HG03460 (cell line): ENCODE data around the gene HMGCS1.
A peak's percentile ranks its signal among the peaks of the same experiment; 100 is the strongest.
"Not testable (repeated sequence)": the region's sequence is repeated elsewhere in the genome, so short reads cannot be mapped to it uniquely, and the experiment has no call there.

Source experiments
- ATAC-seq: cut with Tn5 transposase; IDR thresholded peaks from one replicate; pipeline ENCODE4 v1.9.1; 2021; ENCODE audit not compliant: unreplicated experiment

HMGCS1 gene

GRCh38 chr5:43313854-43314457 lies 744 bp upstream of the HMGCS1 start:
- ATAC-seq = no peak

- peak; percentile 1 for ATAC-seq
Measured at GRCh38 chr5:43312699-43313034, 545 bp downstream of the HMGCS1 start.

- no peak for ATAC-seq
Measured at GRCh38 chr5:43312076-43312661, 1.0 kb downstream of the HMGCS1 start.

GRCh38 chr5:43309637-43310036 lies 3.6 kb downstream of the HMGCS1 start:
- ATAC-seq = no peak

DNA sequence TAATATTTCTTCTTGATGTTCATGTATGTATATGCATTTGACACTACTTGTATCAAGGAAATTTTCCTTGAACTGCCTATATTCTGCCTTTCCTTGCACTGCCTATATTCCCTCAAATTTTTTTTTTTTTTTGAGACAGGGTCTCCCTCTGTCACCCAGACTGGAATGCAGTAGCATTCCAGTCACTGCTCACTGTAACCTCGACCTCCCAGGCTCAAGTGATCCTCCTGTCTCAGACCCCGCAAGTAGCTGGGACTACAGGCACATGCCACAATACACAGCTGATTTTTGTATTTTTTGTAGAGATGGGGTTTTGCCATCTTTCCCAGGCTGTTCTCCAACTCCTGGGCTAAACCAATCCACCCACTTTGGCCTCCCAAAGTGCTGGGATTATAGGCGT lies 4.1 kb downstream of the HMGCS1 start:
- no peak for ATAC-seq

DNA sequence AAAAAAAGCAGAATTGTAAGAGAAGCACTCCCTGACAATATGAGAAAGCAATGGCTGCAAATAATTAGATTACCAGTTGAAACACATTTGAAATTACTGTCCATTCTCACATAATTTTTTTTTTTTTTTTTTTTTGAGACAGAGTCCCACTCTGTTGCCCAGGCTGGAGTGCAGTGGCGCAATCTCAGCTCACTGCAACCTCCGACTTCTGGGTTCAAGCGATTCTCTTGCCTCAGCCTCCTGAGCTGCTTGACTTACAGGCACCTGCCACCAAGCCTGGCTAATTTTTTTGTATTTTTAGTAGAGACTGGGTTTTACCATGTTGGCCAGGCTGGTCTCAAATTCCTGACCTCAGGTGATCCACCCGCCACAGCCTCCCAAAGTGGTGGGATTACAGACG lies 6.3 kb downstream of the HMGCS1 start:
- not testable (repeated sequence) for ATAC-seq

DNA sequence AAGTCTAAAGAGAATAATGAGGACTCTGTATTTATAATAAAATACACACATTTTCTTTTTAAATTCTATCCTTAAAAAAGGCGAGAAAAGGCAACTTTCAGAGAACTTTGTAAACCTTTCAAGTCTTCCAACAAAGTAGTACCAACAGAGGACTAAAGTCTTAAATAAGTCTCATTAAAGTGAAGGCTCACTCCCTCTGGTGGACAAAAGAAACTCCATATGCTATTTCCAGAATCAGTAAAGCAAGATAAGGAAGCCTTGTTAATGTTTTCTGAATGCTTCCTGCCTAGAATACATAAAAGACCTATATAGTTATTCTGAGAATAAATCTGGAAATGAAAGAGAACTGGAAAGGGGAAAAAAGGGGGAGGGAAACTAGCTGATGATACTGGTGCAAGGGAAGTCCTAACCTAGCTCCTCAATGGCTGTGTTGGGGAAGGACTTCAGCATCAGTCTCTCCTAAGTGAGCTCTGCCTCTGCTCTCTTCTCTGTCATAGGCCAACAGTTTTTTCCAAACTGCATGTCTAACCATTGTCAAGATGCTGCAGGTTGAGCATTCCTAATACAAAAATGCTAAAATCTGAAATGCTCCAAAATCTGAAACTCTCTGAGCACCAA lies 7.2 kb downstream of the HMGCS1 start:
- peak; percentile 44 for ATAC-seq

DNA sequence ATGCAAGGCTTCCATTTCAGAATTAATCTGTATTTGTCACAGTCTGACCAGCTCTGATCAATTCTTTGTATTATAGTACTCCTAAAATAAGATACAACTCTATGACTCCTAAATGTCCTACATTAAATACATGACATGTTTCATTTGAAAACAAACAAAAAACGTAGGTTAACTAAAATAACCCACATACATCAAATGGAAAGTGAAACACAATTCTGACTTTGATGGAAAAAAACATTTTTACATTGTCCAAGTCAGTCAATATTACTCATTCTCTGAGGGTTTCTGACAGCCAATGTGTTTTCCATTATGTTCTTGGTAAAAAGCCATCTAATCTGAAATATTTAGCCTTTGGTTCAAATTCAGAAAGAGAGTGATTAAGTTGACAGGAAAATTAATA lies 8.7 kb downstream of the HMGCS1 start:
- peak; percentile 39 for ATAC-seq

GRCh38 chr5:43303242-43303641 lies 10.0 kb downstream of the HMGCS1 start:
- ATAC-seq = no peak

- no peak for ATAC-seq
Measured at GRCh38 chr5:43302481-43302880, 10.7 kb downstream of the HMGCS1 start.

- no peak for ATAC-seq
Measured at GRCh38 chr5:43301653-43302091, 11.5 kb downstream of the HMGCS1 start.

DNA sequence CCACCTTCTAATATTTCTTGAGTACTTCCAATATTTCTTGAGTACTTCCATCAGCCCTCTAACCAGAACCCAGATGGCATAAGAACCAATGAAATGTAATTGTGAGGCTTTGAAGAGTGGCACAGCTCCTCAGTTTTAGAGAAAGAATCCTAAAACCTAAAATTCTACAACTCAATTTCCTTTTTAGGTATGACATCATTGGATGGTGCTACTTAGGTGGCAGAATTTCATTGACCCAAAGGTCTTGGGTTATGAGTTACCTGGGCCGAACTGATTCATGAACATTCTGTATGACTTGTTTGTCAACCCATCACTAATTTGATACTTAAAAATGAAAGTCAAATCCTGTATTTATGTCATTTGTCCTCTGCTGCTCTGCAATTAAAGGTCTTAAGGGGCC lies 13.1 kb downstream of the HMGCS1 start:
- ATAC-seq = no peak

- ATAC-seq = no peak
Measured at GRCh38 chr5:43298443-43298842, 14.8 kb downstream of the HMGCS1 start.

GRCh38 chr5:43296835-43297234 lies 16.4 kb downstream of the HMGCS1 start:
- ATAC-seq = no peak

DNA sequence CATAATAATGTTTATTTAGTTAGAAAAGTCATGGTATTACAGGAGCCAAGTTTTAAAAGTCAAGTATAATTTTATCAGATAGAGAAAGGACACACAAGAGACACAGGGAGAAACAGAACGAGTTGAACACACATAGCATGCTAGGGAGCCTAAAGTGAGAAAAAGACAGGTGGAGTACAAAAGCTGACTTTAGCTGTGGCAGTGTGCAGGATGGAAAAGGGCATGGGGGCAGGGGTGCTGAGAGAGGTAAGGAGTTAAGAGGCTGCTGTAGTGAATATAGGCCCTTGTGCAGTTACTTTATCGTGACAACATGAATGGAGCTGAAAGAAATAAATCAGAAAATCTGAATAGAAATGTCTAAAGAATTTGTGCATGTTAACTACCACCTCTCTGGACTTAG lies 18.0 kb downstream of the HMGCS1 start:
- ATAC-seq = no peak

DNA sequence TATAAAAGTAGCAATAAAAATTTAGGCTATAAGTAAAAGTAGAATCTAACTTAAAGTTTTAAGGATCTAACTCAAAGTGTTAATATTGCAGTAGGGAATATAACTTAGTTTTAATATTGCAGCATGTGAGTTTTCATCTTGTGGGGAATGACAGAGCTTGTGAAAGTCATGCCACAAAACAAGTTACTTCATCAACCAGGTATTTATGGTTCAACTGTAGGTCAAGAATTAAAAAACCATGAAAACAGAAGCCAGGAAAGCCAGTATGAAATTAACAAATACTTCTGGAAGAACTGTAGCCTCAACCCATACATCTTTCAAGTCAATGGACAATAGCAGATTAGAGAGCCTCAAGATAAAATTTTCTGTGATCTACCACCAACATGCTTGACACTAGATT lies 19.0 kb downstream of the HMGCS1 start:
- ATAC-seq = no peak

DNA sequence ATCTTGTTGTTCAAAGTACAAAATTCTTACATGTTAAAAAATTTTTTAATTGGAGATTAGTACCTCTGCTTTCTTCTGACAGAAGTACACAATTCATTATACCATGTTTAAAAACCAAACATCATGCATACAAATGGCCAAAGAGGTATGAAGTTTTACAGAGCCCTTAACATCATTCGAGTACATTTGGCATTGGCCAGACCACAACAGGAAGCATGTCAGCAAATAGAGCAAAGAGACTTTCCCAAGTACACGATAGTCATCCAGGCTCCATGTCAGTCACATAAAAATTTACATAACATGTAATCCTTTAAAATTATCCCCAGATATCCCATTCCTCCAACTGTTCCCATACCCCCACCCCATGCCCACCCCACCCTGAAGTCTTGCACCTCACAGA lies 22.5 kb downstream of the HMGCS1 start:
- ATAC-seq = no peak

- ATAC-seq = no peak
Measured at GRCh38 chr5:43288269-43288831, 24.9 kb downstream of the HMGCS1 start.

GRCh38 chr5:43287493-43287892 lies 25.7 kb downstream of the HMGCS1 start:
- no peak for ATAC-seq

DNA sequence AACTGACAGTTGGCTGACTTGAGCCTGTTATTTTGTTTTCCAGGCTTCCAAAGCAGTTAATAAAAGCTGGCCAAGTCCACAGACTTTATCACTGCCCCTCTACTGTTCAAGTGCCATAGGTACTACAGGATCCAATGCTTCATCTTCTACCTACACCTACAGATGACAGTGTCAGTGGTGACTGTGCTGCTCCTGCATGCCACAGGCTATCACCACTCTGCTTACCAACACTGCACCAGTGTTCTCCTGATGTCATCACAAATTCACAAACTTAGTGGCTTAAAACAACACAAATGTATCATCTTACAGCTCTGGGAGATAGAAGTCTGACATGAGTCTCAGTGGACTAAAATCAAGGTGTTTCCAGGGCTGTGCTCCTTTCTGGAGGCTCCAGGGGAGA lies 26.6 kb downstream of the HMGCS1 start:
- no peak for ATAC-seq

- no peak for ATAC-seq
Measured at GRCh38 chr5:43281840-43282658, 31.2 kb downstream of the HMGCS1 start.
